Right lobe of liver (tissue), 4 donors: ENCODE measurements around the gene CLEC7A.
A peak's percentile ranks its signal among the peaks of the same experiment; 100 is the strongest.

Source experiments
- CTCF ChIP-seq, 4 donors: fragments of 200-600 bp in 3 of 4; fragments of 450-650 bp in 1 of 4; IDR thresholded peaks; one replicate each; pipeline versions ENCODE4 v1.5.1 to v1.8.0; 2016 to 2022; ENCODE audit warnings: antibody characterized with exemption in 4 of 4, mild to moderate bottlenecking in 2 of 4
- POLR2A ChIP-seq: fragments of 450-650 bp; IDR thresholded peaks from one replicate; pipeline ENCODE4 v1.6.1; 2017; ENCODE audit warnings: antibody characterized with exemption, mild to moderate bottlenecking
- donor health status: DM: no; HTN: no; CAD: no.
- donor health status: DM: no; HTN: no; CAD: no.
- donor health status: DM: no; HTN: yes; CAD: no.

DNA sequence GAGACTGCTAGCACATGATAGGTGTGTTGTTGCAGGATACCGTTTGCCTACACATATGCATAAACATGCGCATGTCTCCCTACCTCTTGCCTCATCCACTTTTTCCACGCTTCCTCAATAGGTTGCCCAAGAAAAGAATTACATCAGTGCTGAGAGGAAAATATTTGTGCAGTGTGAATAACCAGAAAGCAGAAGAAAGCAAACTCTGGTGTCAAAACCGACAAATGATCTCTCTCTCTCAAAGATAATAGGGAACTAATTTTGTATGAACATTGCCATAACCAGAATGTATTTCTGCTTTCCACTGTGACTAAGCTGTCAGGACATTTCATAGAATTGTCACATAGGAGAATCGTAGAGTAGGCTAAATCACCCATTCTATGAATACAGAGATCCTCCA, 1.3 kb downstream of the CLEC7A start:
- TF ChIP-seq CTCF (IDR thresholded peaks at IDR 0.05) (no peak), POLR2A (peak; percentile 52)
